HEK293 (cell line): ENCODE results near the gene LAX1.
"Not testable (repeated sequence)": the region's sequence is repeated elsewhere in the genome, so short reads cannot be mapped to it uniquely, and the experiment has no call there.

Source experiments
- GLIS1 ChIP-seq: fragments of 450-650 bp; formaldehyde crosslinking; IDR thresholded peaks from 2 replicates; pipeline ENCODE4 v1.5.1; 2016; ENCODE audit warnings: missing biosample characterization, missing genetic modification characterization
- TCF7L2 ChIP-seq: IDR thresholded peaks from 2 replicates; pipeline ENCODE4 v1.6.1; 2011; ENCODE audit warnings: low read depth, mild to moderate bottlenecking, inconsistent platforms, low read length, moderate library complexity, borderline replicate concordance
- YY1 ChIP-seq: fragments of 450-650 bp; formaldehyde crosslinking; IDR thresholded peaks from 2 replicates; pipeline ENCODE4 v1.5.1; 2018; ENCODE audit warnings: missing biosample characterization, missing genetic modification characterization
- ZFP41 ChIP-seq: fragments of 450-650 bp; formaldehyde crosslinking; IDR thresholded peaks from 2 replicates; pipeline ENCODE4 v1.5.1; 2016; ENCODE audit warnings: missing biosample characterization, missing genetic modification characterization, borderline replicate concordance
- ZNF157 ChIP-seq: fragments of 450-650 bp; formaldehyde crosslinking; IDR thresholded peaks from 2 replicates; pipeline ENCODE4 v1.5.1; 2016; ENCODE audit warnings: missing biosample characterization, missing genetic modification characterization
- ZNF24 ChIP-seq: fragments of 450-650 bp; formaldehyde crosslinking; IDR thresholded peaks from 2 replicates; pipeline ENCODE4 v1.5.1; 2016; ENCODE audit warnings: missing biosample characterization, missing genetic modification characterization
- ZNF391 ChIP-seq: fragments of 450-650 bp; formaldehyde crosslinking; IDR thresholded peaks from 2 replicates; pipeline ENCODE4 v1.5.1; 2016; ENCODE audit warnings: low read depth, missing biosample characterization, missing genetic modification characterization, borderline replicate concordance
- ZNF549 ChIP-seq: fragments of 450-650 bp; IDR thresholded peaks from 2 replicates; pipeline ENCODE4 v1.5.1; 2018; ENCODE audit warnings: missing biosample characterization, missing genetic modification characterization, mild to moderate bottlenecking, inconsistent platforms, moderate library complexity
- ZSCAN30 ChIP-seq: fragments of 450-650 bp; IDR thresholded peaks from 2 replicates; pipeline ENCODE4 v1.5.1; 2018; ENCODE audit warnings: missing biosample characterization, mild to moderate bottlenecking, missing genetic modification characterization, moderate library complexity
- TF ChIP-seq, protein P1 (sequence below): fragments of 450-650 bp; formaldehyde crosslinking; IDR thresholded peaks from 2 replicates; pipeline ENCODE4 v1.5.1; 2016; ENCODE audit warnings: missing biosample characterization, missing genetic modification characterization
- TF ChIP-seq, protein P2 (sequence below): fragments of 450-650 bp; formaldehyde crosslinking; IDR thresholded peaks from 2 replicates; pipeline ENCODE4 v1.5.1; 2016; ENCODE audit warnings: missing biosample characterization, missing genetic modification characterization

DNA sequence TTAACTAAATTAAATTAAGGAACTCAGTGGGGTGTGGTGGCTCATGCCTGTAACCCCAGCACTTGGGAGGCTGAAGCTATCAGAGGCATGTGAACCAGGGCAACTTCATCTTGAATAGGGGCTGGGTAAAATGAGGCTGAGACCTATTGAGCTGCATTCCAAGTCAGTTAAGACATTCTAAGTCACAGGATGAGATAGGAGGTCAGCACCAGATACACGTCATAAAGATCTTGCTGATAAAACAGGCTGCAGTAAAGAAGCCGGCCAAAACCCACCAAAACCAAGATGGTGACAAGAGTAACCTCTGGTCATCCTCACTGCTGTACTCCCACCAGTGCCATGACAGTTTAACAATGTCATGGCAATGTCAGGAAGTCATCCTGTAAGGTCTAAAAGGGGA lies 6.2 kb upstream of the LAX1 start:
- TF ChIP-seq ZNF24 (tag by site-specific recombination); TCF7L2; ZNF391 (tag by site-specific recombination); ZFP41 (tag by site-specific recombination); ZNF157 (tag by site-specific recombination); GLIS1; YY1 (tag by site-specific recombination); ZSCAN30 (tag by site-specific recombination); ZNF549 (tag by site-specific recombination): not testable (repeated sequence)
- TF ChIP-seq, protein P1, sequence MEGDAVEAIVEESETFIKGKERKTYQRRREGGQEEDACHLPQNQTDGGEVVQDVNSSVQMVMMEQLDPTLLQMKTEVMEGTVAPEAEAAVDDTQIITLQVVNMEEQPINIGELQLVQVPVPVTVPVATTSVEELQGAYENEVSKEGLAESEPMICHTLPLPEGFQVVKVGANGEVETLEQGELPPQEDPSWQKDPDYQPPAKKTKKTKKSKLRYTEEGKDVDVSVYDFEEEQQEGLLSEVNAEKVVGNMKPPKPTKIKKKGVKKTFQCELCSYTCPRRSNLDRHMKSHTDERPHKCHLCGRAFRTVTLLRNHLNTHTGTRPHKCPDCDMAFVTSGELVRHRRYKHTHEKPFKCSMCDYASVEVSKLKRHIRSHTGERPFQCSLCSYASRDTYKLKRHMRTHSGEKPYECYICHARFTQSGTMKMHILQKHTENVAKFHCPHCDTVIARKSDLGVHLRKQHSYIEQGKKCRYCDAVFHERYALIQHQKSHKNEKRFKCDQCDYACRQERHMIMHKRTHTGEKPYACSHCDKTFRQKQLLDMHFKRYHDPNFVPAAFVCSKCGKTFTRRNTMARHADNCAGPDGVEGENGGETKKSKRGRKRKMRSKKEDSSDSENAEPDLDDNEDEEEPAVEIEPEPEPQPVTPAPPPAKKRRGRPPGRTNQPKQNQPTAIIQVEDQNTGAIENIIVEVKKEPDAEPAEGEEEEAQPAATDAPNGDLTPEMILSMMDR (tag by site-specific recombination), result not testable (repeated sequence)
- TF ChIP-seq, protein P2, sequence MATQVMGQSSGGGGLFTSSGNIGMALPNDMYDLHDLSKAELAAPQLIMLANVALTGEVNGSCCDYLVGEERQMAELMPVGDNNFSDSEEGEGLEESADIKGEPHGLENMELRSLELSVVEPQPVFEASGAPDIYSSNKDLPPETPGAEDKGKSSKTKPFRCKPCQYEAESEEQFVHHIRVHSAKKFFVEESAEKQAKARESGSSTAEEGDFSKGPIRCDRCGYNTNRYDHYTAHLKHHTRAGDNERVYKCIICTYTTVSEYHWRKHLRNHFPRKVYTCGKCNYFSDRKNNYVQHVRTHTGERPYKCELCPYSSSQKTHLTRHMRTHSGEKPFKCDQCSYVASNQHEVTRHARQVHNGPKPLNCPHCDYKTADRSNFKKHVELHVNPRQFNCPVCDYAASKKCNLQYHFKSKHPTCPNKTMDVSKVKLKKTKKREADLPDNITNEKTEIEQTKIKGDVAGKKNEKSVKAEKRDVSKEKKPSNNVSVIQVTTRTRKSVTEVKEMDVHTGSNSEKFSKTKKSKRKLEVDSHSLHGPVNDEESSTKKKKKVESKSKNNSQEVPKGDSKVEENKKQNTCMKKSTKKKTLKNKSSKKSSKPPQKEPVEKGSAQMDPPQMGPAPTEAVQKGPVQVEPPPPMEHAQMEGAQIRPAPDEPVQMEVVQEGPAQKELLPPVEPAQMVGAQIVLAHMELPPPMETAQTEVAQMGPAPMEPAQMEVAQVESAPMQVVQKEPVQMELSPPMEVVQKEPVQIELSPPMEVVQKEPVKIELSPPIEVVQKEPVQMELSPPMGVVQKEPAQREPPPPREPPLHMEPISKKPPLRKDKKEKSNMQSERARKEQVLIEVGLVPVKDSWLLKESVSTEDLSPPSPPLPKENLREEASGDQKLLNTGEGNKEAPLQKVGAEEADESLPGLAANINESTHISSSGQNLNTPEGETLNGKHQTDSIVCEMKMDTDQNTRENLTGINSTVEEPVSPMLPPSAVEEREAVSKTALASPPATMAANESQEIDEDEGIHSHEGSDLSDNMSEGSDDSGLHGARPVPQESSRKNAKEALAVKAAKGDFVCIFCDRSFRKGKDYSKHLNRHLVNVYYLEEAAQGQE (tag by site-specific recombination), result not testable (repeated sequence)
